GM12865 (cell line): ENCODE data around the gene GPC4.

Experiments used
- DNase-seq: peaks from one replicate; pipeline ENCODE4 v3.0.0; 2010; ENCODE audit warnings: low read depth
- H3K4me3 ChIP-seq: 2 replicates; pipeline ENCODE4 v1.5.1; 2011; ENCODE audit warnings: mild to moderate bottlenecking, low read depth, low read length, control low read depth
- CTCF ChIP-seq: IDR thresholded peaks from 2 replicates; pipeline ENCODE4 v1.5.1; 2011; ENCODE audit warnings: low read length, control low read depth, low read depth, inconsistent platforms; ENCODE audit not compliant: insufficient read depth; ENCODE audit errors: missing control alignments

Gene GPC4

GRCh38 chrX:133308499-133308897, 106.8 kb downstream of the GPC4 start:
- no peak overlapping the region for H3K4me3 ChIP-seq
- TF ChIP-seq CTCF: no peak
- DNase-seq: no peak

GRCh38 chrX:133307637-133308498, 107.4 kb downstream of the GPC4 start:
- no peak for DNase-seq
- H3K4me3 ChIP-seq: no peak overlapping the region
- TF ChIP-seq CTCF: no peak

GRCh38 chrX:133307094-133307493, 108.2 kb downstream of the GPC4 start:
- H3K4me3 ChIP-seq: no peak overlapping the region
- TF ChIP-seq CTCF: no peak
- DNase-seq: no peak

- no peak overlapping the region for H3K4me3 ChIP-seq
- no peak for DNase-seq
- no peak for TF ChIP-seq CTCF
These were observed 109.0 kb downstream of the GPC4 start for GRCh38 chrX:133306316-133306715.

- no peak for TF ChIP-seq CTCF
- DNase-seq: no peak
- no peak overlapping the region for H3K4me3 ChIP-seq
These were observed 109.9 kb downstream of the GPC4 start for GRCh38 chrX:133305348-133305747.

- no peak for DNase-seq
- no peak for TF ChIP-seq CTCF
- H3K4me3 ChIP-seq: no peak overlapping the region
These were observed 112.4 kb downstream of the GPC4 start for GRCh38 chrX:133302775-133303445.
